ENCODE data around the gene NCKAP5.

GRCh38 chr2:132975193-132976105, 592.8 kb downstream of the NCKAP5 start:
- TF ChIP-seq CREB1 (IDR thresholded peaks at IDR 0.05; ENCODE audit: low read depth) (no peak), RAD21 (IDR thresholded peaks at IDR 0.05; ENCODE audit: low read depth) (no peak), NFIC (IDR thresholded peaks at IDR 0.05) (no peak), EP300 (IDR thresholded peaks at IDR 0.05; ENCODE audit: borderline replicate concordance) (no peak), TEAD4 (IDR thresholded peaks at IDR 0.05) (no peak), MAX (IDR thresholded peaks at IDR 0.05) (no peak), CEBPB (IDR thresholded peaks at IDR 0.05) (no peak), ZBTB7A (IDR thresholded peaks at IDR 0.05; ENCODE audit: low read depth) (no peak), YY1 (IDR thresholded peaks at IDR 0.05; ENCODE audit: low read depth) (no peak), FOXM1 (IDR thresholded peaks at IDR 0.05; ENCODE audit: borderline replicate concordance, low read depth) (no peak), TAF1 (IDR thresholded peaks at IDR 0.05; ENCODE audit: low read depth) (no peak), TCF12 (IDR thresholded peaks at IDR 0.05; ENCODE audit: low read depth) (no peak)
- TF ChIP-seq, protein P1, sequence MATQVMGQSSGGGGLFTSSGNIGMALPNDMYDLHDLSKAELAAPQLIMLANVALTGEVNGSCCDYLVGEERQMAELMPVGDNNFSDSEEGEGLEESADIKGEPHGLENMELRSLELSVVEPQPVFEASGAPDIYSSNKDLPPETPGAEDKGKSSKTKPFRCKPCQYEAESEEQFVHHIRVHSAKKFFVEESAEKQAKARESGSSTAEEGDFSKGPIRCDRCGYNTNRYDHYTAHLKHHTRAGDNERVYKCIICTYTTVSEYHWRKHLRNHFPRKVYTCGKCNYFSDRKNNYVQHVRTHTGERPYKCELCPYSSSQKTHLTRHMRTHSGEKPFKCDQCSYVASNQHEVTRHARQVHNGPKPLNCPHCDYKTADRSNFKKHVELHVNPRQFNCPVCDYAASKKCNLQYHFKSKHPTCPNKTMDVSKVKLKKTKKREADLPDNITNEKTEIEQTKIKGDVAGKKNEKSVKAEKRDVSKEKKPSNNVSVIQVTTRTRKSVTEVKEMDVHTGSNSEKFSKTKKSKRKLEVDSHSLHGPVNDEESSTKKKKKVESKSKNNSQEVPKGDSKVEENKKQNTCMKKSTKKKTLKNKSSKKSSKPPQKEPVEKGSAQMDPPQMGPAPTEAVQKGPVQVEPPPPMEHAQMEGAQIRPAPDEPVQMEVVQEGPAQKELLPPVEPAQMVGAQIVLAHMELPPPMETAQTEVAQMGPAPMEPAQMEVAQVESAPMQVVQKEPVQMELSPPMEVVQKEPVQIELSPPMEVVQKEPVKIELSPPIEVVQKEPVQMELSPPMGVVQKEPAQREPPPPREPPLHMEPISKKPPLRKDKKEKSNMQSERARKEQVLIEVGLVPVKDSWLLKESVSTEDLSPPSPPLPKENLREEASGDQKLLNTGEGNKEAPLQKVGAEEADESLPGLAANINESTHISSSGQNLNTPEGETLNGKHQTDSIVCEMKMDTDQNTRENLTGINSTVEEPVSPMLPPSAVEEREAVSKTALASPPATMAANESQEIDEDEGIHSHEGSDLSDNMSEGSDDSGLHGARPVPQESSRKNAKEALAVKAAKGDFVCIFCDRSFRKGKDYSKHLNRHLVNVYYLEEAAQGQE (IDR thresholded peaks at IDR 0.05; ENCODE audit: low read depth), result no peak
